ENCODE results near the gene RGPD4. TPM values are rescaled to one million over a fixed set of nuclear protein-coding genes. Genes with fewer than 3 reads are reported as not detected.

RGPD4 gene
- total and polyA plus RNA-seq, 10 of the 15 experiments (the other 5 are each of a cell fraction or from before 2014, with no cell fraction given) = 0.05 TPM; not detected in 9

DNA sequence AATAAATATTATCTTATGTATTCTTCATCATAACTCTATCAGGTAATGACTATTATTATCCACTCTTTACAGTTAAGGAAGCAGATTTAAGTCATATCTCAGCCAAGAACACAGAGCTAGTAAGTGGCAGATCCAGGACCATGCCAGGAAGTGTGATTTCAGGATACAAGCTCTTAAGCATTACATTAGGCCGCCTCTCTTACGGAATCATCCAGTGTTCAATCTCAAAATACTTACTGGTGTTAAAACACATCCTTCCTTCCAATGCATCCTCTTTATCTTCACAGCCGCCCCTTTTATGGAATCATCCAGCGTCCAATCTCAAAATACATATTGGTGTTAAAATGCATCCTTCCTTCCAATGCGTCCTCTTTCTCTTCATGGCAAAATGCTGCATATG lies 14.7 kb upstream of the RGPD4 start (continued):
- TF ChIP-seq, protein P1, sequence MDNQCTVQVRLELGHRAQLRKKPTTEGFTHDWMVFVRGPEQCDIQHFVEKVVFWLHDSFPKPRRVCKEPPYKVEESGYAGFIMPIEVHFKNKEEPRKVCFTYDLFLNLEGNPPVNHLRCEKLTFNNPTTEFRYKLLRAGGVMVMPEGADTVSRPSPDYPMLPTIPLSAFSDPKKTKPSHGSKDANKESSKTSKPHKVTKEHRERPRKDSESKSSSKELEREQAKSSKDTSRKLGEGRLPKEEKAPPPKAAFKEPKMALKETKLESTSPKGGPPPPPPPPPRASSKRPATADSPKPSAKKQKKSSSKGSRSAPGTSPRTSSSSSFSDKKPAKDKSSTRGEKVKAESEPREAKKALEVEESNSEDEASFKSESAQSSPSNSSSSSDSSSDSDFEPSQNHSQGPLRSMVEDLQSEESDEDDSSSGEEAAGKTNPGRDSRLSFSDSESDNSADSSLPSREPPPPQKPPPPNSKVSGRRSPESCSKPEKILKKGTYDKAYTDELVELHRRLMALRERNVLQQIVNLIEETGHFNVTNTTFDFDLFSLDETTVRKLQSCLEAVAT (IDR thresholded peaks at IDR 0.05) = no peak
- no peak for TF ChIP-seq MYB (IDR thresholded peaks at IDR 0.05; ENCODE audit: borderline replicate concordance, low read depth, low read length)

DNA sequence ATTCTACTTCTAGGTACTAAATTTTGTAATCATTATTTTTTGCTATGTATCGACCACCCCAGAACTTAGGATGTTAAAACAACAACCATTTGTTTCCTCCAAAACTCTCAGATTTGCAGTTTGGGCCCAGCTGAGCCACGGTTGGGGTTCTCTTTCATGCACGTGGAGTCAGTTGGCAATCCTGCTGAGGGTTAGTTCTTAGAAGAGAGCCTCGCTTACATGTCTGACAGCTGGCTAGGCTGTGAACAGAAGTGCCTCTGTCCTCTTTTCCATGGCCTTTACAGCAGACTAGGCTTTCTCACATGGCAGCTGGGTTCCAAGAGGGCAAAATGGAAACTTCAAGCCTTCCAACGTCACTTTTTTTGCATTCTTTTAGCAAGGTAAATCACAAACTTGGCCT lies 9.3 kb upstream of the RGPD4 start:
- no peak for FAIRE-seq
- SMC1A ChIA-PET (ENCODE audit: uncharacterized antibody, unreplicated experiment) = no interaction called here

More for the DNA sequence above, 9.3 kb upstream of the RGPD4 start:
- intact Hi-C loops (cut with micrococcal nuclease; ENCODE audit: unreplicated experiment) = no loop called here
- no peaks in the 10 kb centered on the region for H4K20me1 ChIP-seq (ENCODE audit: control insufficient read depth, insufficient read depth)
- no peak overlapping the region for H3K9ac ChIP-seq (ENCODE audit: control insufficient read depth, insufficient read depth, low read length)
- 0% methylated on average over 5 of the region's 5 CpGs for WGBS (ENCODE audit: insufficient coverage, insufficient replicate concordance, low lambda C conversion rate, missing lambda C conversion rate)
- ATAC-seq (no peak), DNase-seq (ENCODE audit: low read depth, low spot score) (no peak)
- ChIA-PET RAD21 (ENCODE audit: unreplicated experiment) (no interaction called here), POLR2A (no interaction called here), CTCF (no interaction called here)
- in situ Hi-C loops (cut with MboI) = no loop called here
- H3K9me3 ChIP-seq (replicated peaks; ENCODE audit: control insufficient read depth, insufficient read depth, low read length) = no peaks in the 10 kb centered on the region
- H3K79me2 ChIP-seq (ENCODE audit: control insufficient read depth, insufficient read depth, low read length) = no peaks in the 10 kb centered on the region
- no peak overlapping the region for H2AFZ ChIP-seq (ENCODE audit: control insufficient read depth, low read depth, low read length)
- no peaks in the 10 kb centered on the region for H3K4me1 ChIP-seq (ENCODE audit: control insufficient read depth, insufficient read depth, low read length)
- no peaks in the 10 kb centered on the region for H3K27me3 ChIP-seq (replicated peaks in 1 of 2; ENCODE audit: control insufficient read depth in 2 of 2, insufficient read depth in 2 of 2, low read length in 1 of 2)
- no TSS peak for BruUV-seq (replicated peaks)
- H3K27ac ChIP-seq (ENCODE audit: control insufficient read depth, insufficient read depth) = no peak overlapping the region
- no peak overlapping the region for H3K4me3 ChIP-seq
- H3K4me2 ChIP-seq (ENCODE audit: control insufficient read depth, insufficient read depth) = no peak overlapping the region
- H3K36me3 ChIP-seq (ENCODE audit: control insufficient read depth in 2 of 2, insufficient read depth in 2 of 2, low read length in 1 of 2) = no peaks in the 10 kb centered on the region
- TF ChIP-seq ZNF217 (IDR thresholded peaks at IDR 0.05) (no peak), HCFC1 (IDR thresholded peaks at IDR 0.05; ENCODE audit: low read length) (no peak), TCF3 (IDR thresholded peaks at IDR 0.05; ENCODE audit: borderline replicate concordance, insufficient read depth, low read depth, low read length) (no peak), FOS (IDR thresholded peaks at IDR 0.05; ENCODE audit: borderline replicate concordance, extremely low read depth, insufficient read length) (no peak), SMARCA5 (IDR thresholded peaks at IDR 0.05) (no peak), BRCA1 (IDR thresholded peaks at IDR 0.05; ENCODE audit: low read depth, low read length) (no peak), MYC (IDR thresholded peaks at IDR 0.05; ENCODE audit: insufficient read depth, insufficient read length, insufficient replicate concordance, low read length, severe bottlenecking) (no peak), RAD51 (IDR thresholded peaks at IDR 0.05) (no peak), EZH2 (IDR thresholded peaks at IDR 0.05; ENCODE audit: borderline replicate concordance, control insufficient read depth, low read depth, low read length) (no peak), SPI1 (IDR thresholded peaks at IDR 0.05; ENCODE audit: borderline replicate concordance, insufficient read depth, low read depth, low read length) (no peak), MEF2A (IDR thresholded peaks at IDR 0.05; ENCODE audit: insufficient read depth, low read depth, low read length) (no peak), MEF2B (IDR thresholded peaks at IDR 0.05; ENCODE audit: partially characterized antibody, poor library complexity, severe bottlenecking) (no peak)
- TF ChIP-seq, protein P2, sequence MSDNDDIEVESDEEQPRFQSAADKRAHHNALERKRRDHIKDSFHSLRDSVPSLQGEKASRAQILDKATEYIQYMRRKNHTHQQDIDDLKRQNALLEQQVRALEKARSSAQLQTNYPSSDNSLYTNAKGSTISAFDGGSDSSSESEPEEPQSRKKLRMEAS (IDR thresholded peaks at IDR 0.05; ENCODE audit: low read depth, low read length) = no peak
- TF ChIP-seq, protein P3, sequence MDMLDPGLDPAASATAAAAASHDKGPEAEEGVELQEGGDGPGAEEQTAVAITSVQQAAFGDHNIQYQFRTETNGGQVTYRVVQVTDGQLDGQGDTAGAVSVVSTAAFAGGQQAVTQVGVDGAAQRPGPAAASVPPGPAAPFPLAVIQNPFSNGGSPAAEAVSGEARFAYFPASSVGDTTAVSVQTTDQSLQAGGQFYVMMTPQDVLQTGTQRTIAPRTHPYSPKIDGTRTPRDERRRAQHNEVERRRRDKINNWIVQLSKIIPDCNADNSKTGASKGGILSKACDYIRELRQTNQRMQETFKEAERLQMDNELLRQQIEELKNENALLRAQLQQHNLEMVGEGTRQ (IDR thresholded peaks at IDR 0.05; ENCODE audit: borderline replicate concordance, low read depth, low read length) = no peak
- TF ChIP-seq, protein P4, sequence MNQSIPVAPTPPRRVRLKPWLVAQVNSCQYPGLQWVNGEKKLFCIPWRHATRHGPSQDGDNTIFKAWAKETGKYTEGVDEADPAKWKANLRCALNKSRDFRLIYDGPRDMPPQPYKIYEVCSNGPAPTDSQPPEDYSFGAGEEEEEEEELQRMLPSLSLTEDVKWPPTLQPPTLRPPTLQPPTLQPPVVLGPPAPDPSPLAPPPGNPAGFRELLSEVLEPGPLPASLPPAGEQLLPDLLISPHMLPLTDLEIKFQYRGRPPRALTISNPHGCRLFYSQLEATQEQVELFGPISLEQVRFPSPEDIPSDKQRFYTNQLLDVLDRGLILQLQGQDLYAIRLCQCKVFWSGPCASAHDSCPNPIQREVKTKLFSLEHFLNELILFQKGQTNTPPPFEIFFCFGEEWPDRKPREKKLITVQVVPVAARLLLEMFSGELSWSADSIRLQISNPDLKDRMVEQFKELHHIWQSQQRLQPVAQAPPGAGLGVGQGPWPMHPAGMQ (IDR thresholded peaks at IDR 0.05; ENCODE audit: borderline replicate concordance) = no peak

All from GM12878 (cell line).